Measurements from ENCODE around the gene CFHR4. TPM values are rescaled to one million over a fixed set of nuclear protein-coding genes. Genes with fewer than 3 reads are reported as not detected.
"Not testable (repeated sequence)": the region's sequence is repeated elsewhere in the genome, so short reads cannot be mapped to it uniquely, and the experiment has no call there.

The CFHR4 gene
- not detected for polyA plus RNA-seq (2013, experiment 1 of 2)
- not detected for polyA plus RNA-seq (2013, experiment 2 of 2)

DNA sequence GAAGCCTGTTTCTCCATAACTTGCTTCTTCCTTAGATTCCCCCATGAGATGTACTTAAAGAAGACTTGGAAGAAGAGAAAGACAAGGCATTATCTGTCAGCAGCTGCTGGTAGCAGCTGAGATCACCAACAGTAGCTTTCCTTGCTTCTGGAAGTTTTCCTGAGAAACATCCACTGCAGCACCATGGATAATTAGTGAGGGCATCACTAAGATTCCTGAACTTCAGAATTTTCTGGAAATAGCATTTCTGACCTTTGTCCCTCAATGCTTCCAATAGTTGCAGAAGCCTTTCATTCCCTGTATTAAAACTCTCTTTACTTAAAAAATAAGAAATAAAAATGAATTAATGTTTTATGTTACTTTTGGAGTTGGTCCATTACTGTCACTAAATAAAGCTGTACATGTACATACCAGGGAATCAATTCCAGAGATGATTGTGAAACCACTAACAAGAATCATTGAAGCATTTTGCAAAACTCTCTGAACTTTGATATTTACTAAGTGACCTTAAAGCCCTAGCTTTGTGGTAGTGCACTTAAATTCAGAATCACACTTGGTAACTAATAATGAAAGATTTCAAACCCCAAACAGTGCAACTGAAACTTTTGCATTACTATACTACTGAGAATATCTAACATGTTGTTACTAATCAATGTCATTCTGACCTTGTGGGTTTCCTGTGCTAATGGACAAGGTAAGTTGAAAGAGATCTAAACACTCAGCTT lies at the start of gene CFHR4:
Gene CFHR4 (plus strand): TSS at position 538 of the 725 bp plus-strand sequence. CDS start 99 bp downstream, at position 637.
- Histone ChIP-seq H2BK12ac (ENCODE audit: low read length in 2 of 2) (no peak within 1 kb of the TSS), H3K36me3 (ENCODE audit: control insufficient read depth in 1 of 2, insufficient read depth in 2 of 2, low read depth in 1 of 2, low read length in 2 of 2) (no peaks in the 10 kb centered on the region), H3K4ac (ENCODE audit: low read depth in 1 of 2, low read length in 2 of 2) (no peak within 1 kb of the TSS), H4K8ac (ENCODE audit: low read length) (no peak within 1 kb of the TSS), H3K14ac (ENCODE audit: low read length in 2 of 2) (no peak within 1 kb of the TSS), H2BK5ac (ENCODE audit: low read depth, low read length, poor library complexity, severe bottlenecking) (no peak within 1 kb of the TSS), H3K79me1 (replicated peaks; ENCODE audit: low read length, poor library complexity, severe bottlenecking) (no peaks in the 10 kb centered on the region), H3K9me3 (ENCODE audit: control insufficient read depth, low read length) (peaks cover 5% of the 10 kb centered on the region), H3K27ac (ENCODE audit: low read length, poor library complexity, severe bottlenecking) (no peak within 1 kb of the TSS), H2AK5ac (ENCODE audit: low read length, severe bottlenecking) (no peak within 1 kb of the TSS), H2AFZ (ENCODE audit: low read depth, low read length) (no peak within 1 kb of the TSS), H3K4me1 (ENCODE audit: control insufficient read depth, insufficient read depth, low read depth, low read length) (no peaks in the 10 kb centered on the region), H2BK120ac (ENCODE audit: low read depth, low read length) (no peak within 1 kb of the TSS), H3K4me2 (ENCODE audit: low read length, poor library complexity, severe bottlenecking) (no peak within 1 kb of the TSS), H3K9ac (ENCODE audit: low read length) (no peak within 1 kb of the TSS), H3K27me3 (ENCODE audit: control insufficient read depth in 1 of 2, insufficient read depth in 1 of 2, low read length in 2 of 2) (no peaks in the 10 kb centered on the region), H2BK15ac (ENCODE audit: low read depth, poor library complexity, severe bottlenecking) (no peak within 1 kb of the TSS), H3K23ac (ENCODE audit: low read length in 2 of 2) (no peak within 1 kb of the TSS), H3K18ac (ENCODE audit: low read depth in 1 of 2, low read length in 2 of 2) (no peak within 1 kb of the TSS), H4K91ac (ENCODE audit: low read length) (no peak within 1 kb of the TSS), H3K4me3 (ENCODE audit: insufficient read depth in 1 of 2, low read depth in 1 of 2, low read length in 2 of 2) (no peak within 1 kb of the TSS)
- no peak for DNase-seq

DNA sequence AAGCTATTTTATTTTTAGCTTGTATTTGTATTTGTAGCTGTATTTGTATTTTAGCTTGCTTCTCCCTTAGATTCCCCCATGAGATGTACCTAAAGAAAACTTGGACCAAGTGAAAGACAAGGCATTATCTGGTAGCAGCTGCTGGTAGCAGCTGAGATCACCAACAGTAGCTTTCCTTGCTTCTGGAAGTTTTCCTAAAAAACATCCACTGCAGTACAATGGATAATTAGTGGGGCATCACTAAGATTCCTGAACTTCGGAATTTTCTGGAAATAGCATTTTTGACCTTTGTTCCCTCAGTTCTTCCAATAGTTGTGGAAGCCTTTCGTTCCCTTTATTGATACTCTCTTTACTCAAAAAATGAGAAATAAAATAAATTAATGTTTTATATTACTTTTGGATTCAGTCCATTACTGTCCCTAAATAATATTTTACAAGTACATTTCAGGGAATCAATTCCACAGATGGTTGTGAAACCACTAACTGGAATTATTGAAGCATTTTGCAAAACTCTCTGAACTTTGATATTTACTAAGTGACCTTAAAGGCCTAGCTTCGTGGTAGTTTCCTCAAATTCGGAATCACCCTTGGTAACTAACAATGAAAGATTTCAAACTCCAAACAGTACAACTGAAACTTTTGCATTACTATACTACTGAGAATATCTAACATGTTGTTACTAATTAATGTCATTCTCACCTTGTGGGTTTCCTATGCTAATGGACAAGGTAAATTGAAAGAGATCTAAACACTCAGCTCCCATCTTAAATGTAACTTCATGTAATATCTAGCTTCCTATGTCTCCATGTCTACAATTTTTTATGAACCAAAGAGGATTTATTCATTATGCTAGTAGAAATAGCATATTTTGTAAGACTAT lies 38.0 kb upstream of the CFHR4 start:
- H3K4me2 ChIP-seq (ENCODE audit: low read length, poor library complexity, severe bottlenecking); H2BK5ac ChIP-seq (ENCODE audit: low read depth, low read length, poor library complexity, severe bottlenecking); H2AFZ ChIP-seq (ENCODE audit: low read depth, low read length); H3K27ac ChIP-seq (ENCODE audit: low read length, poor library complexity, severe bottlenecking); H3K14ac ChIP-seq (ENCODE audit: low read length in 2 of 2); H3K4me3 ChIP-seq (ENCODE audit: insufficient read depth in 1 of 2, low read depth in 1 of 2, low read length in 2 of 2); H2AK5ac ChIP-seq (ENCODE audit: low read length, severe bottlenecking); H4K91ac ChIP-seq (ENCODE audit: low read length); H3K9ac ChIP-seq (ENCODE audit: low read length); H3K18ac ChIP-seq (ENCODE audit: low read depth in 1 of 2, low read length in 2 of 2); H2BK12ac ChIP-seq (ENCODE audit: low read length in 2 of 2); H3K23ac ChIP-seq (ENCODE audit: low read length in 2 of 2); H4K8ac ChIP-seq (ENCODE audit: low read length); H2BK120ac ChIP-seq (ENCODE audit: low read depth, low read length); H3K36me3 ChIP-seq (ENCODE audit: control insufficient read depth in 1 of 2, insufficient read depth in 2 of 2, low read depth in 1 of 2, low read length in 2 of 2); H3K4me1 ChIP-seq (ENCODE audit: control insufficient read depth, insufficient read depth, low read depth, low read length); H3K27me3 ChIP-seq (ENCODE audit: control insufficient read depth in 1 of 2, insufficient read depth in 1 of 2, low read length in 2 of 2); H2BK15ac ChIP-seq (ENCODE audit: low read depth, poor library complexity, severe bottlenecking); DNase-seq; H3K9me3 ChIP-seq (ENCODE audit: control insufficient read depth, low read length); H3K79me1 ChIP-seq (replicated peaks; ENCODE audit: low read length, poor library complexity, severe bottlenecking); H3K4ac ChIP-seq (ENCODE audit: low read depth in 1 of 2, low read length in 2 of 2): not testable (repeated sequence)
- 63% methylated on average over 1 of the region's 4 CpGs for WGBS

DNA sequence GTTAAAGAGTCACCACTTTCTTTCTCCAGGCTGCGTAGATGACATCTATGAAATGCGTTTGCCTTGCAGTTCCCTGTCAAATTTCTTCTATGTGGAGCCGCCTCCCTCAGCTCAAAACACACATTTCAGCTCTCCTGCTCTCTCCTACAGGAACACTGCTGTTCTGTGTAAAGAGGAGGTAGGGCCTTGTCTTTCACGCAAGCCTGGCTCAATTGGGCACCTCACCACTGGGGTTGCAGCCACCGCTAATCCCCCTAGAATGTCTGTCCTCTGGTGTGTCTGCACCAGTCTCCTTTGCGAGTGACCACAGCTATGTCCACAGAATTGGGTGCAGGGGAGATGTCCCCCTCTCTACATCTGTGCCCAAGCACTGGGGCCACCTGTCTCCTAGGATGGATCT lies 31.8 kb upstream of the CFHR4 start:
- Histone ChIP-seq H3K9ac (ENCODE audit: low read length) (no peak overlapping the region), H3K18ac (ENCODE audit: low read depth in 1 of 2, low read length in 2 of 2) (no peak overlapping the region), H3K79me1 (replicated peaks; ENCODE audit: low read length, poor library complexity, severe bottlenecking) (no peaks in the 10 kb centered on the region), H2BK120ac (ENCODE audit: low read depth, low read length) (no peak overlapping the region), H4K91ac (ENCODE audit: low read length) (no peak overlapping the region), H2AK5ac (ENCODE audit: low read length, severe bottlenecking) (no peak overlapping the region), H3K27ac (ENCODE audit: low read length, poor library complexity, severe bottlenecking) (no peak overlapping the region), H2BK5ac (ENCODE audit: low read depth, low read length, poor library complexity, severe bottlenecking) (no peak overlapping the region), H4K8ac (ENCODE audit: low read length) (no peak overlapping the region), H2BK12ac (ENCODE audit: low read length in 2 of 2) (no peak overlapping the region), H2BK15ac (ENCODE audit: low read depth, poor library complexity, severe bottlenecking) (no peak overlapping the region), H3K4ac (ENCODE audit: low read depth in 1 of 2, low read length in 2 of 2) (no peak overlapping the region), H3K9me3 (ENCODE audit: control insufficient read depth, low read length) (no peaks in the 10 kb centered on the region), H3K23ac (ENCODE audit: low read length in 2 of 2) (no peak overlapping the region), H3K36me3 (ENCODE audit: control insufficient read depth in 1 of 2, insufficient read depth in 2 of 2, low read depth in 1 of 2, low read length in 2 of 2) (no peaks in the 10 kb centered on the region), H3K4me1 (ENCODE audit: control insufficient read depth, insufficient read depth, low read depth, low read length) (no peaks in the 10 kb centered on the region), H2AFZ (ENCODE audit: low read depth, low read length) (no peak overlapping the region), H3K27me3 (ENCODE audit: control insufficient read depth in 1 of 2, insufficient read depth in 1 of 2, low read length in 2 of 2) (no peaks in the 10 kb centered on the region), H3K4me3 (ENCODE audit: insufficient read depth in 1 of 2, low read depth in 1 of 2, low read length in 2 of 2) (no peak overlapping the region), H3K14ac (ENCODE audit: low read length in 2 of 2) (no peak overlapping the region), H3K4me2 (ENCODE audit: low read length, poor library complexity, severe bottlenecking) (no peak overlapping the region)
- WGBS = 96% methylated on average over 6 of the region's 6 CpGs
- DNase-seq = no peak

DNA sequence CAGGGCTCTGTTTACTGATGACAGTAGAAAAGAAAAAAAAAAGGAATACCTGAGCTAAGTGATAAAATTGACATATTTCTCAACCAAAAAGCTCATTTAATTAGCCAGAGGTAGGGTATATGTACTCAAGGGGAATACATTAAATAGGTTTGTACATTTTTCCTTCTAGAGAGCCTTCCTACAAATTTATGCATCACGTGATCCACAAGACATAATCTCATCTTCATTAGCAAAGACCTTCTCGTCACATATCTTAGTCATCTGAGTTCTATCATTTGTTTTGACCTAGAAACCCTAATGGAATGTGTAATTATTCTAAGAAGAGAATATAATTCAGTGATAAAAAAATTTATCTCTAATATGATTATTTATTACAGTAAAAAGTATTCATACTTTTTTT lies 30.7 kb upstream of the CFHR4 start:
- Histone ChIP-seq H3K4me1 (ENCODE audit: control insufficient read depth, insufficient read depth, low read depth, low read length) (no peaks in the 10 kb centered on the region), H4K8ac (ENCODE audit: low read length) (no peak overlapping the region), H3K4me3 (ENCODE audit: insufficient read depth in 1 of 2, low read depth in 1 of 2, low read length in 2 of 2) (no peak overlapping the region), H3K9ac (ENCODE audit: low read length) (no peak overlapping the region), H4K91ac (ENCODE audit: low read length) (no peak overlapping the region), H2BK15ac (ENCODE audit: low read depth, poor library complexity, severe bottlenecking) (no peak overlapping the region), H3K27me3 (ENCODE audit: control insufficient read depth in 1 of 2, insufficient read depth in 1 of 2, low read length in 2 of 2) (no peaks in the 10 kb centered on the region), H3K9me3 (ENCODE audit: control insufficient read depth, low read length) (no peaks in the 10 kb centered on the region), H3K18ac (ENCODE audit: low read depth in 1 of 2, low read length in 2 of 2) (no peak overlapping the region), H2AFZ (ENCODE audit: low read depth, low read length) (no peak overlapping the region), H2BK5ac (ENCODE audit: low read depth, low read length, poor library complexity, severe bottlenecking) (no peak overlapping the region), H2BK12ac (ENCODE audit: low read length in 2 of 2) (no peak overlapping the region), H2AK5ac (ENCODE audit: low read length, severe bottlenecking) (no peak overlapping the region), H2BK120ac (ENCODE audit: low read depth, low read length) (no peak overlapping the region), H3K23ac (ENCODE audit: low read length in 2 of 2) (no peak overlapping the region), H3K4me2 (ENCODE audit: low read length, poor library complexity, severe bottlenecking) (no peak overlapping the region), H3K27ac (ENCODE audit: low read length, poor library complexity, severe bottlenecking) (no peak overlapping the region), H3K14ac (ENCODE audit: low read length in 2 of 2) (no peak overlapping the region), H3K79me1 (replicated peaks; ENCODE audit: low read length, poor library complexity, severe bottlenecking) (no peaks in the 10 kb centered on the region), H3K36me3 (ENCODE audit: control insufficient read depth in 1 of 2, insufficient read depth in 2 of 2, low read depth in 1 of 2, low read length in 2 of 2) (no peaks in the 10 kb centered on the region), H3K4ac (ENCODE audit: low read depth in 1 of 2, low read length in 2 of 2) (no peak overlapping the region)
- WGBS = no CpG with 5 or more reads among the region's 2 CpGs
- DNase-seq = no peak

Measured in mesenchymal stem cell (in vitro differentiated cells and primary cell).